CD4-positive, alpha-beta T cell treated with Interleukin-6 for 4 hours (primary cell): ENCODE data around the gene SFXN2.
"Not testable (repeated sequence)": the region's sequence is repeated elsewhere in the genome, so short reads cannot be mapped to it uniquely, and the experiment has no call there.

Experiments used
- DNase-seq: peaks from one replicate; pipeline ENCODE4 v3.0.0-alpha.2; 2020; ENCODE audit warnings: mixed read lengths

SFXN2 gene

GRCh38 chr10:102714621-102715455 lies at the start of gene SFXN2:
Gene SFXN2 (plus strand): TSS chr10:102714636. CDS start chr10:102726637, 12,001 bp downstream.
- DNase-seq, result peak; percentile 61

DNA sequence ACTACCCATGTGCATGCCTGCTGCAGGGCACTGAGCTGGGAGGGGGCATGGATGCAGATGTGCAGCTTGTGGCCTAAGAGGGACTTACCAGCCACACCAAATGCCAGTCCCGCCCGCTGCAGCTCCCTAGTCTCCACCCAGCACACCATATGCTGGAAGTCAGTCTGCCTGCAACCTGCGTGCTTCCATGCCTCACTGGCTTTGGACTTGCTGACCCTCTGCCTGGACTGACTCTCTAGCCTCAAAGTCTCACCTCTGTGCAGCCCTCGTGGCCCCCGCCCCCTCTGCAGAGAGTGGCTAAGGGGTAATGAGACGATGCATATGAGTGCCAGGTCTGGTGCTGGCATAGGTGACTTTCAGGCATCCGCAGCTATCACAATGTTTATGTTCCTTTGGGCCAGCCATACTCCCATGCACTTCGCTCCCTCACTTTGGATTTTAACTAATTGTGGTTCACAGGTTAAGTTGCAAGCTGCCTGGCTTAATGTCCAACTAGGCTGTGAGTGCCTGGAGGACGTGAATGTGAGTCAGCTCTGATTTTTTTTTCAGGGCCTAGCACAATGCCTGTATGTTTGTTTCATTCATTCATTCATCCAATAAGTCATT lies 48.4 kb upstream of the SFXN2 start:
- no peak for DNase-seq

DNA sequence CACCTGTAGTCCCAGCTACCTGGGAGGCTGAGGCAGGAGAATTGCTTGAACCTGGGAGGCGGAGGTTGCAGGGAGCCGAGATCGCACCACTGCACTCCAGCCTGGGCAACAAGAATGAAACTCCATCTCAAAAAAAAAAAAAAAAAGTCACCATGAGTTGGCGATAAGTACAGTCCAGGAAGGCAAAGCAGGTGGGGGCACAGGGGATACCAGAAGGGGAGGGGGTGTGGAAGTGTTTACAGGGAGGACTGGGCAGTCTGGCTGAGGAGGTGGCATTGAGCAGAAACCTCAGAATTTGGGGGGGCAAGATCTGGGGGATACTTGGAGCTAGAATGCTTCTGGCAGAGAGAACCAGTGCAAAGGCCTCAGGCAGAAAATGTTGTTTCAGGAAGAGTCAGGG lies 47.0 kb upstream of the SFXN2 start:
- DNase-seq, result not testable (repeated sequence)

DNA sequence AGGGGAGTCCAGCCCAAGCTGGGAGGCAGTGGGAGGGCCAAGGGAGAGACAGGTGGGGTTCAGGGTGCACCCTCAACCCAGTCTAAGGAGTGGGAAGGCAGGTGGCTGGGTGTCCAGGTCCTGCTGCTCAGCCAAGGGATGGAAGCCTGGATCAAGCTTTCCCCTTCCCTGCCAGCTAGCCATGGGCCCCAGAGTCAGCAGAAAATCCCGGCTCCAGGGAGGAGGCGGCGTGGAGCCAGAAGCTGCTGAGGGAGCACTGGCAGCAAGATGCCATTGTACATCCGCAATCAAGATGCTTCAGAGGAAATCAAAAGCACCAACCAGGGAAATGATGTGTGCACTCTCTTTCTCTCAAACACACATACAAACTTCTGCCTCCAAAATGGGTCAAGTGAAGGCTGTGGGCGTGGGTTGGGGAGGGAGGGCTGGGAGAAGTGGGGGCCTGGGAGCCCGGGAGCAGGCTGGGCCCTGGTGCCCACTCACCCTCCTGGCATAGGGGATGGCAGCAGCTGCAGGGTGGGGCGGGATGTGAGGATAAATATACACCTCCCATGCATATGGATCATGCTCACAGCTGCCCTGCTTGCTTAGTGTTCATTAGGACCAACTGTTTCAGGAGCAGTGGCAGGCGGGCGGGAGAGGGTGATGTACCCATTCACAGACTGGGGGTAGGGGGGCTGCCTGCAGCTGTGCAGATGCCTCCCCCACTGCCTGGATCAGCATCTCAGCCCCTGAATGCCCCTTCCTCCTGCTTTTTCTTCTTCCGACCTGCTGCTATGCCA lies 45.9 kb upstream of the SFXN2 start:
- DNase-seq, result no peak

DNA sequence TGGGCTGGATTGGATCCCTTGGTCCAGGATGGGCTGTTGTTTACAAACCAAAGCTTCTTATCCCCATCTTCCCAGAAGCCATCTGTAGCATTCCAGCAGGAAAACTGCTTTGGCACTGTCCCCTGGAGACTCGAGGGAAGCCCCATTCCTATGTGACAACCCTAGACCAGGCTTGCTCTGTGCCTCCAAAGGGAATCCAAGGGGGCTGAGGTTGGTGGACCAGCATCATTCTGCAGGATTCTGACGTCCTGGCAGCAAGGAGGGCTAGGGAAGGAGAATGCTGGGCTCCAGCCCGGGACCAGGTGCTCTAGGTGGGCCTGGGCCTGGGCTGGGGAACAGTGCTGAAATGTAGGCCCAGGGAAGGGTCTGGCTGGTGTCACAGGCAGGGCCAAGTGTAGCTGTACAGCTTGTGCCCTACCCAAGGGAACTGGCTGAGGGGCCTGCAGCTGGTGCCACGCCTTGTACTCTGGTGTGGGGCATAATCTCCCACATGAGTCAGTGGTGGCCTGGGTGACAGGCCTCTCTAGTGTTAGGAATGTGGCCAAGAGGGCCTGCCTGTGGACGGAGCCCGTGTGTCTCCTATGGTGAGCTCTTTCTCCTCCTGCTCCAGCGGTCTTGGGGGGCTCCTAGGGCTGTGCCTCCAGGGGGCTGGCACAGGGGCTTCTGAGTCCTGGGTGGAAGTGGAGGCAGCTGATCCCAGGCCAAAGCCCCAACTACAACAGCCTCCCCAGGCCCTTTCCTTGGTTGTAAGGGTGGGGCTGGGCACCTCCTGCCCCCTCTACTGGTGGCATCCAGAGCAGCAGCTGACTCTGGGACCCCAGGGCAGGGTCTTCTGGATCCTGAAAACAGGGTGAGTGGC lies 45.0 kb upstream of the SFXN2 start:
- peak; percentile 30 for DNase-seq

DNA sequence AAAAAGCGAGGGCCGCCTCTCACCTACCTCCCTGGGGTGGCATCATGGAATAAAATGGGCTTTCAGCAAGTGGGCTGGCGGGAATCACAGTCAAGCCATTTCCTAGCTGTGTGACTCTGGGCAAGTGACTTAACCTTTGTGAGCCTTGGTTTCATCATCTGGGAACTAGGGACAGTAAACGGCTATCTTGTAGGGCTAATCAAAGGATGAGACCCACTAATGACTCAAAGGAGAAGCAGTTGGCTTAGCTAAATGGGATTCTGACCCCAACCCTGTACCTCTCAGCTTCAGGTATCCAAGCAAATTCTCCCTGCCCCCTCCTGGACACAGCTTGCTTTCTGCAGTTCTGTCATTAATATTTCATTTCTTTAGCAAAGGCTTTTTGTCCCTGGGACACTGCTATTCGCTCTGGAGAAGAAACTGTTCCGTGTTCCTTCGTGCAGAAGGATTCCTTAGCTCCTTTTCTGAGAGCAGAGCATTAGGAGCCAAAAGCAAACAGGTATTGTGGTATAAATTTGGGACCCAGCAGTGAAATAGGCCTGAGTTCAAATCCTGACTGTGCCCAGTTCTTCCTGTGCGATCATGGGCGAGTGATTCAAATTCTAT lies 44.3 kb upstream of the SFXN2 start:
- DNase-seq, result no peak

DNA sequence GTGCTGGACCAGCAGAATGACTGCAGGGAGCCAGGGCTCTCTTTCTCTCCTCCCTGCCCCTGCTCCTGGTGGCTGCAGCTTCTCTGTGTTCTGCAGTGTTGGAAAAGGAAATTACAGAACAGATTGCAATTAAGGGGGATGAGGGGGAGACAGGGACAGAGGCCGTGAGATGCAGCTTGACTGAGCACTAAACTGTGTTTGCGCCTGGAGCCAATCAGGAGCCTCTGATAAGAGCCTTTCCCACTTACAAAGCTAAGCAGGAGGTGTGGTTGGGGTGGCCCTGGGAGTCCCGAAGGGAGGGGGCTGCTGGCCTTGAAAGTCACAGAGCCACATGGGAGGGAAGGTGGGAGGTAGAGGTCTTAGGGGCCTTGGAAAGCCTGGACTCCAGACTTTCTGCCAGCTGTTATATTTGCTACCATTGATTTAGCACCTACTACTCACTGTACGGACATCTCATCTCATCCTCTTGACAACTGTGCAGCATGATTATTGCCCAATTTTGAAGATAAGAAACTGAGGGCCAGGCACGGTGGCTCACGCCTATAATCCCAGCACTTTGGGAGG lies 43.5 kb upstream of the SFXN2 start:
- no peak for DNase-seq

- DNase-seq, result no peak
Observed at GRCh38 chr10:102673236-102673818, 41.1 kb upstream of the SFXN2 start.

- peak; percentile 81 for DNase-seq
Observed at GRCh38 chr10:102673819-102674511, 40.5 kb upstream of the SFXN2 start.

DNA sequence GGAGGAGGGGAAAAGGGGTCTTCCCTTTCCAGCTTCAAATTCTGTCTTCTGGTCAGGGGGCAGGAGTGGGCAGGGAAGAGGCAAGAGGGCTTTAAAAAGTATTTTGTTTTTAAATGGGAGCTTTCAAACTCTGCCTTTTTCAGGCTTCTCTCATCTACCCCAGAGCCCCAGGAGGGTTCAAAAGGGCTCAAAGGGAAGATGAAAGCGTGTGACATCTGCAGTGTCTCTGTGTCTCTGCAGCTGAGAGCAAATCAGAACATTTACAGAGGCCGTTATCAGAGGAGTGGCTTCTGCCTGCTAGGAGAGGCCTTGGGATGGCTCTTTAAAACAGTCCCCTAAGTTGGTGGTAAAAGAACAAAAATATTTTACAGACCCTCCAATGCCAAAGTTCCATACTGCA lies 39.9 kb upstream of the SFXN2 start:
- peak; percentile 54 for DNase-seq

GRCh38 chr10:102675011-102675665 lies 39.3 kb upstream of the SFXN2 start:
- DNase-seq, result no peak

GRCh38 chr10:102675666-102676533 lies 38.5 kb upstream of the SFXN2 start:
- peak; percentile 41 for DNase-seq

DNA sequence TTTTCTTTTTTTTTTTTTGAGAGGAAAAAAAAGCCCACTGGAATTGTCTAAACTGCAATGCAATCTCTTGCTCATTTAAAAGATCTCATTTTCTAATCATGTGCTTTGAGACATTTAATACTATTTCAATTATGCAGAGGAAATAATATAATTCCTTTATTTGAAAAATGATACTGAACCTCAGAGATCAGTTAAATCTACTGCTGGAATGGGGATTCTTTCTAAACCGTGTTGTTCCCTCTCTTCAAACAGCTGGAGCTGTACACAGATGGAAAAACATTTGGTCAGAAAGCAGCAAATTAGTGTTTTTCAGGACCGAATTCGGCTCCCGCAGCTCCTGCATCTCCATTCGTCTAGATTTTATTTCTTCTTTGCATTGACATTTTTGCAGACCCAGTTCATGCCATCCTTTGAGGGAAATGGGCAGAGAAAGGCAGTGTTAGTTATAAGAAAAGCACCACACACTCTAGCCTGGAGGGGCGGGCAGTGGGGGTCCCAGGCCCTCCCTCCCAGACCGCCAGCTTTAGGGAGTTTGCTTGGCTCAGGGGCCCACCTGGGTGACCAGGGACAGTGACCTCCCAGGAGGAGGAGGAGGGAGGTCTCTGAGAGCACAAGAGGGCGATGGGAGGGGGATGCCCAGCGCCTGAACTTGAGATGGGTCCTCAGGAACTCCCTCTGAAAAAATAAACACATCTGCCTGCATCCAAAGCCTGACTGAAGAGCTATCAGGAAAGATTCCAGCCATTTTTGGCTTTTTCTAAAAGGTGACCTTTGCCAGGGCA lies 37.7 kb upstream of the SFXN2 start:
- no peak for DNase-seq

GRCh38 chr10:102677331-102678067 lies 36.9 kb upstream of the SFXN2 start:
- DNase-seq, result no peak

GRCh38 chr10:102678068-102678400 lies 36.4 kb upstream of the SFXN2 start:
- DNase-seq, result no peak

DNA sequence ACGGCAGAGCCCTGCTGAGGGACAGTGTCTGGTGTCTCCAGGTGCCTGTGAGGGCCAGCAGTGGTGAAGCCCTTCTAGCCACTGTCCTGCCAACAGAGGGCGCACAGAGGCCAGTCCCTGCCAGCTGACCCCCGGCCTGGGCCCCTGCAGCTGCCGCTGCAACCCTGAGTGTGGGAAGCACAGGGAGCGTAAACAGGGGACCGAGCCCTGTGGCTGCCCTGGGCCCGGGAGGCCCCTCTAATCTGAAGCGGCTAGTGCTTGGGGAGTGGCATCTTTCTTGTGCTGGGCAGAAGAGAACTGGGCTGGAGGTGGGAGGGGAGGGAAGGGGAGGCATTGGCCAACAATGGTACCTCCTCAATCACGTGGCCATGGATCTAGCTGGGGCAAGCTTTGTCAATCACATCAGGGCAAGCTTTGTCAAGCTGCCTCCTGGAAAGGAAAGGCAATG lies 35.6 kb upstream of the SFXN2 start:
- peak; percentile 37 for DNase-seq

- DNase-seq, result no peak
Observed at GRCh38 chr10:102679596-102679995, 34.8 kb upstream of the SFXN2 start.

DNA sequence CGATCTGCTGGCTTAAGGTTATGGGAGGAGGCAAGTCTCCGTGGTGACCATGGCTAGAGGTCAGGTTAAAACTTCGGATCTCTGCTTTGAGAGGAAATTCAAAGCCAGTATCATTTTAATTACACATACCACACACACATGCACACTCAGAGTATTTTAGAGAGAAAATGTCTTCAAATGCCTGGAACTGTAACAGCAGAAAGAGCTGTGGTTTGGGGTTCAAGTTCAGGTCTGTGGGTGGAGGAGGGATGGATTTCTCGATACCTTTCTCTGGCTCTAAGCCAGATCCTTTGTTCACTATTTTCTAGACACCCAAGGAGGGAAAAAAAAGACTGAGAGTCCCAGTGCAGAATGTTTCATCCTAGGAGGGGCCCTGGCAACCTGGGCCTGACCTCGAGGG lies 32.7 kb upstream of the SFXN2 start:
- DNase-seq, result no peak
